MM.1S (cell line): ENCODE results near the gene CLTCL1.

Experiments used
- EZH2 ChIP-seq: fragments of 300-600 bp; sonication (generic); optimal IDR thresholded peaks from 2 replicates; pipeline ENCODE3; 2017; ENCODE audit warnings: low read depth, mild to moderate bottlenecking, antibody characterized with exemption, low read length, mixed read lengths
- TF ChIP-seq, protein P1 (sequence below): fragments of 300-600 bp; sonication (generic); IDR thresholded peaks from 2 replicates; pipeline ENCODE4 v1.5.1; 2016; ENCODE audit warnings: antibody characterized with exemption, low read length, mixed read lengths

DNA sequence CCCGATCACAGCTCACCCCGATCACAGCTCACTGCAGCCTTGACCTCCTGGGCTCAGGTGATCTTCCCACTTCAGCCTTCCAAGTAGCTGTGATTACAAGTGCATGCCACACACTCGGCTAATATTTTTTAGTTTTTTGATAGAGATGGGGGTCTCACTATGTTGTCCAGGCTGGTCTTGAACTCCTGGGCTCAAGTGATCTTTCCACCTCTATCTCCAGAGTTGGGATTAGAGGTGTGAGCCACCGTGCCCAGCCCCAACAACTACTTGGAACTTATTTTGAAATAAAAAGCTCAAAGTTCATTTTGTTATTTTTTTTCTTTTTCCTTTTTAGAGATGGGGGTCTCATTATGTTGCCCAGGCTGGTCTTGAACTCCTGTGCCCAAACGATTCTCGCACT is 85.2 kb downstream of the CLTCL1 start:
- TF ChIP-seq, protein P1, sequence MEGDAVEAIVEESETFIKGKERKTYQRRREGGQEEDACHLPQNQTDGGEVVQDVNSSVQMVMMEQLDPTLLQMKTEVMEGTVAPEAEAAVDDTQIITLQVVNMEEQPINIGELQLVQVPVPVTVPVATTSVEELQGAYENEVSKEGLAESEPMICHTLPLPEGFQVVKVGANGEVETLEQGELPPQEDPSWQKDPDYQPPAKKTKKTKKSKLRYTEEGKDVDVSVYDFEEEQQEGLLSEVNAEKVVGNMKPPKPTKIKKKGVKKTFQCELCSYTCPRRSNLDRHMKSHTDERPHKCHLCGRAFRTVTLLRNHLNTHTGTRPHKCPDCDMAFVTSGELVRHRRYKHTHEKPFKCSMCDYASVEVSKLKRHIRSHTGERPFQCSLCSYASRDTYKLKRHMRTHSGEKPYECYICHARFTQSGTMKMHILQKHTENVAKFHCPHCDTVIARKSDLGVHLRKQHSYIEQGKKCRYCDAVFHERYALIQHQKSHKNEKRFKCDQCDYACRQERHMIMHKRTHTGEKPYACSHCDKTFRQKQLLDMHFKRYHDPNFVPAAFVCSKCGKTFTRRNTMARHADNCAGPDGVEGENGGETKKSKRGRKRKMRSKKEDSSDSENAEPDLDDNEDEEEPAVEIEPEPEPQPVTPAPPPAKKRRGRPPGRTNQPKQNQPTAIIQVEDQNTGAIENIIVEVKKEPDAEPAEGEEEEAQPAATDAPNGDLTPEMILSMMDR = no peak
- no peak for TF ChIP-seq EZH2
